NCI-H1930 (cell line): ENCODE results near the gene RAB6A.
"Not testable (repeated sequence)": the region's sequence is repeated elsewhere in the genome, so short reads cannot be mapped to it uniquely, and the experiment has no call there.

ENCODE experiments used
- DNase-seq, 2 experiments: peaks; one replicate each; lab custom pipeline; 2025; lab: John Stamatoyannopoulos, UW

The RAB6A gene

DNA sequence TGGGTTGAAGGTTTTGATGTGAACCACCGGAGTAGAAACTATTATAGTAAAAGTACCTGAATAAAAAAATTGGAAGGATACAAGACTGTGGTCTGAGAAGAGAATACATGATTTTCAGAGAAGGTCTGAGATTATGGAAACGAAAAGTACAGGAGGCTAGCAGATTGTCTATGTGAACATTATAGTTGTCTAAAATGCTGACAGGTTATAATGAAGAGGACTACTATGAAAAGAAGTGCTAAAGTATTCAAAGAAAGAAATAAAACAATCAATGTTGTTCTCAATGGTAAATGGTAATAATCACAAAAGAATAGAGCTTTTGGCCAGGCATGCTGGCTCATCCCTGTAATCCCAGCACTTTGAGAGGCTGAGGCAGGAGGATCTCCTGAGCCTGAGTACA lies 34.0 kb downstream of the RAB6A start:
- DNase-seq: no peak

GRCh38 chr11:73717136-73717535 lies 43.7 kb downstream of the RAB6A start:
- no peak for DNase-seq

DNA sequence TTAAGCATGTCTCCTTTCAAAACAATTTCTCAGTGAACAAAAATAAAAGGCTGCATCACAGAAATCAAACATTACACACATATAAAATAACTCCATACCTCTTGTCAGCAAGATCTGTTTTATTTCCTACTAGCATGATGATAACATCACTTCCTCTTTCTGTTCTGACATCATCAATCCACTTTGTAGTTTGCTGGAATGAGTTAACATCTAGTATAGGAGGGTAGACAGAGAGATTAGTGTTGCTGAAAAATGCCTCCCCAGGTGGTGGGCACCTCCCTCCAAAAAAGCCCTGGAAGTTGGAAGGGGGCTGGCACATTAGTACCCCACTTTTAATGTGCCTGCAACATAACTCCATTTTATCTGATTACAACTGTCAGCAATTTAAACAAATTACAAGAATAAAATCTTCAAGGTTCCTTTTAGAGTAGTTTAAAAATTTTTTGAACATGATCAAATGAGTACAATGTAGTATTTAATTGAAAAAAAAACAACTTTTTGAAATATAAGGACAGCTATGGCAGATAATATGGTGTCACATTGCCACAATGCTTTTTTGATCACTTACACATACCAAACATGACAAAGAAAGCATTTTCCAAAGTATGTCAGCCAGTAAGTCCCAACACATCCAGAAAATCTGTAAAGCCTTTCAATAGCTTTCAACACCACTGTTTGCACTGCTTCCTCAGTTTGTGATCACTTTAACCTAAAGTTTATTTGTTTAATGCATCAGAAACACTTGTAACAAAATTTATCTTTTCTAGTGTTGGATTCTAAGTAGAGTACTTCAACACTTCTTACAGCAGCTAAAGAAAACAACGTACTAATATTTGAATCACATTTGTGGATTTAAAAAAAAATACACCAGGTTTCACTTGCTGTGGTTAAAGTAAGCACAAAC lies 44.5 kb downstream of the RAB6A start:
- no peak for DNase-seq

DNA sequence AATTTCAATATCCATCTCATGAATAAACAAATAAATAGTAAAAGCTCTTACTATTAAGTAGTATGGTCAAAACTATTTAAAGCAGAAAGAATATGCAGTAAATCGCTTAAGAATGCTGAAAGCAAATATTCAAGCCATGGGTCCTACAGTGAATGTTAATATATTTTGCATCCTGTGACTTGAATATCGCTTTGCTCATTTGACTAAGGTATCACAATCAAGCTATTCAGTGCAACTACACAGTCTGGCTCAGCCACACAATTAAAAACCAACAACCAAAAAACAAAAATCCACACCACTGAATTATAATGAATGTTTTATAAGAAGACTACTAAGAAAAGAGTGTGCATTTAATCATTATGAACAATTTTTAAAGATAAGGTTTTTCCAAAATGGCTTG lies 45.3 kb downstream of the RAB6A start:
- no peak for DNase-seq

- no peak for DNase-seq
These were observed 49.9 kb downstream of the RAB6A start for GRCh38 chr11:73710964-73711363.

GRCh38 chr11:73705053-73705452 lies 55.8 kb downstream of the RAB6A start:
- DNase-seq: no peak

DNA sequence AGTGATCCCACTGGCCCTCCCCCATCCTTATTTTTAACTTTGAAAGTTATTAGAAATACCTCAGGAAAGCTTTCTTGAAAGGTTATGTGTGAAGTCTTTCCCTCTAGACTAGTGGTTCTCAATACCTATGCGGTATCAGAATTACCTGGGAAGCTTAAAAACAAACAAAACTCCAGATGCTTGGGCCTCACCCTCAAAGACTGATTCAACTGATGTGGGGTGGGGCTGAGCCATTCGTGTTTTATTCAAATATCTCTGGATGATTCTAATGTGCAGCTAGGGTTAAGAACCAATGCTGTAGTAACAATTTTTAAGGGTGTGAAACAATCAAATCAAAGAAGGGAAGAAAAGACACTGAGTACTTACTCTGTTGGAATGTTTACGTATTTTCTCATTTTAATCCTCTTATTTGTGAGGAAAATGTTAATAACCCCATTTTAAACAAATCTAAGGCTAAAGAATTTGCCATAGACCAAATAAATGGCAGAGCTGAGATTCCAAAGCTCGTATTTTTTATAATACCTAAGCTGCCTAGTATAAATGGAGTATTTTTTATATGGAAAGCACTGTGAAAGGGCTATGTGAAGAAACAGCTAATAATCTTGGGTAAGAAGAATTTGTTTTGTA lies 66.9 kb downstream of the RAB6A start:
- no peak for DNase-seq

GRCh38 chr11:73680687-73681086 lies 80.2 kb downstream of the RAB6A start:
- no peak for DNase-seq

DNA sequence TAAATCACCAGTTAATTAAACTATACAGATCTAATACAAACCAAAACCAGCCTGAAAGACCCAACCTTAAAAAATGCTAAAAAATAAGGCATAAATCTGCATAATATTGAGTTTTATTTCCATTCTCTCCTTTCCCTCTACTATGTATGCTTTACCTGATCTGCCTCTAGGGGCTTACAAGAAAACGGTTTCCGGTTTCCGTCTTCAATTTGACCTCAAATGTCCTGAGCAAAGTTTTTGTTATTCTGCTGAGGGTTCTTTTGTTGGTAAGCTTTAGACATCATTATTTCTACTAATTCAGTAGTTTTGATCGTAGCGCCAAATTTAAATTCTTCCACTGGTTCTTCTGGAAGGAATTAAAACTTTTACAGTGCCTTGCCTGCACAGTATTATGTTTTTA lies 84.3 kb downstream of the RAB6A start:
- DNase-seq: not testable (repeated sequence)

DNA sequence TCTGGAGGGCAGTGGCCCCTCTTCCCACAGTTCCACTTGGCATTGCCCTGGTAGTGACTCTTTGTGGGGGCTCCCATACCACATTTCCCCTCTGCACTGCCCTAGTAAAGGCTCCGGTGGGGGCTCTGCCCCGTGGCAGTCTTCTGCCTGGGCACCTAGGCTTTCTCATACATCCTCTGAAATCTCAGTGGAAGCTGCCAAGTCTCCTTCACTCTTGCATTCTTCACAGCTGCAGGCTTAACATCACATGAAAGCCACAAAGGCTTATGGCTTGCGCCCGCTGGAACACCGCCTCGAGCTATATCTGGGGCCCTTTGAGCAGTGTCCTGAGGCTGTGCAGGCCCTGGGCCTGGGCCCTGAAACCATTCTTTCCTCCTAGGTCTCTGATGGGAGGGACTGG lies 89.2 kb downstream of the RAB6A start:
- no peak for DNase-seq

DNA sequence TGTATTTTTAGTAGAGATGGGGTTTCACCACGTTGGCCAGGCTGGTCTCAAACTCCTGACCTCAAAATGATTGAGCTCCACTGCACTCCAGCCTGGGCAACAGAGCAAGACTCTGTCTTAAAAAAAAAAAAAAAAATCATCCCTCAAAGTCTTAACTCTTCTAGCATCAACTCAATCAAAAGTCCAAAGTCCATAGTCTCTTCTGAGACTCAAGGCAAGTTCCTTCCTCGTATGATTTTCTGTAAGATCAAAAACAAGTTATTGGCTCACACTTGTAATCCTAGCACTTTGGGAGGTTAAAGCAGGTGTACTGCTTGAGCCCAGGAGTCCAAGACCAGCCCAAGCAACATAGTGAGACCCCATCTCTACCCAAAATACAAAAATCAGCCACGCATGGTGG lies 90.1 kb downstream of the RAB6A start:
- no peak for DNase-seq

DNA sequence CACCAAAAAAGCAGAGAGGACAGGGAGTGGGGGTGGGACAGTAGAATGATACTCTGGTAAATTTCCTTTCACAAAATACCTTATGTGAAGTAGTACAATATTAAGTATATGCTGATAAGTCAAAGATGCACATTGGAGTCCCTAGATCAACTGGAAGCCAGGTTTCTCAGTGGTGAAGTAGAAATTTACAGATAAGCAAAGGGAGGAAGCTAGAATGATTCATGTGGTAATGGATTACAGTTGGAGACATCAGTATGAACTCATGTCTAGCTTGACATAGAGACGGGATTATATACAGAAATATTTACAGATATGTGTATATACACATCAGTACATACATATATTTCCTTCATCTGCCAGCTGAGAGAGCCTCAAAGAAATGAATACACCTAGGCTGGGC lies 93.0 kb downstream of the RAB6A start:
- no peak for DNase-seq

GRCh38 chr11:73664877-73665276 lies 96.0 kb downstream of the RAB6A start:
- no peak for DNase-seq

- DNase-seq: no peak
These were observed 97.0 kb downstream of the RAB6A start for GRCh38 chr11:73663604-73664495.

DNA sequence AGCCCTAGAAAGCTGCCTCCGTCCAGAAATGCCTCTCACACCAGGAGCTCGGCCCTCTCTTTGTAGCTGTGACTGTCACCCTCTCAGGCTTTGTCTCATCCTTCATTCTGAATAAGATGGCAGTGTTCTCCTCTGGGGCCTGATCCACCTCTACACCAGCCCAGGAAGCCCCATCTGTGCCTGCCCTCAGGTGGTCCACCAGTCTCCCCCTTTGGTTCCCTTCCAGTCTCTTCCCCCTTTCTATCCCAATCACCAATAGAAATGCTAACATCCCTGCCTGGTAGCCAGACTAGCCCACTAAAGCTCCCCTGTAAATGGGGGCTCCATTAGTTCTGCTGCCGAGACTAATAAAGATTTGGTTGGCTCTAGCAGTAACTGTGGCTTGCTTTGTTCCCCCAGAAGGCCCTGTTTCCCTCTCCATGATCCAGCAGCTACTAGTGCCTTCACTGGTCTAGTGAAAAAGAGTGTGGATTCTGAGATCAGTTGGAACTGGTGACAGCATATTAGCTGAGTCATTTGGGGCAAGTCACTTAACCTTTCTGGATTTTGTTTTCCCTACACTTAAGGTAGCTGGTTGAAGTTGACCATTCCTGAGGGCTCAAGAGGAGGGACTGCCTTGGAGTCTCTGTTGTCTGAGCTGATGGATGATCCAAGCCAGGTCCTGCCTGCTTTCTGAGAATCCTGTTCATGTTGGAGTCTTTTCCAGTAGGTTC lies 98.3 kb downstream of the RAB6A start:
- no peak for DNase-seq

- DNase-seq: peak; percentile 56 to 61
These were observed 99.7 kb downstream of the RAB6A start for GRCh38 chr11:73661035-73661628.

- DNase-seq: no peak
These were observed 100.3 kb downstream of the RAB6A start for GRCh38 chr11:73660497-73661034.

- no peak for DNase-seq
These were observed 100.9 kb downstream of the RAB6A start for GRCh38 chr11:73659961-73660360.

- DNase-seq: no peak
These were observed 103.9 kb downstream of the RAB6A start for GRCh38 chr11:73656985-73657384.

DNA sequence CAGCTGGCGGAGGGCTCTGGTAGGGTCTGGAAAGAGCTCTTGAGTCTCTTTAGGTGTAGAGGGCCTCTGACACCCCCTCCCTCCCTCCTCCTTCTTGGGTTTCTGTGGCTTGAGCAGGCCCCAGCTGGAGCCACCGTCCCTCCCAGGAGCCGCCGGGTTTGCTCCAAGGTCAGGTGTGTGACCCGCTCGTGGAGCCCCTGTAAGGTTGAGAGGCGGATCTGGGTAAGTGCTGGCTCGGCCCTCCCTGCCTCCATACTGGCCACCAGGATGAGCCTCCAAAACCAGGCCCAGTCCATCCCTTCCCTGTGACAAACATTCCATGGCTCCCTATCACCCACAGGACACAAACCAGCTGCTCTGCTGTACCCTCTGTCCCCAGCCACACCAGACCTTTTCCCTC lies 105.2 kb downstream of the RAB6A start:
- no peak for DNase-seq

GRCh38 chr11:73654482-73655021 lies 106.3 kb downstream of the RAB6A start:
- DNase-seq: no peak
